ENCODE measurements around the gene RXRA. TPM values are rescaled to one million over a fixed set of nuclear protein-coding genes. Genes with fewer than 3 reads are reported as not detected.

Gene RXRA
- total RNA-seq, 1 experiment from 2014 or later, result 40.5 TPM

- H3K36me3 ChIP-seq, result no peaks in the 10 kb centered on the region; the same call in 1 of the 2 replicates
- H3K4me3 ChIP-seq, result no peak overlapping the region
- no peaks in the 10 kb centered on the region for H3K9me3 ChIP-seq
- peak; percentile 48 for DNase-seq
- no peaks in the 10 kb centered on the region for H3K27me3 ChIP-seq
These were observed 35.7 kb downstream of the RXRA start for GRCh38 chr9:134361843-134362414.

- Histone ChIP-seq H3K4me3 (no peak overlapping the region), H3K9me3 (no peaks in the 10 kb centered on the region), H3K36me3 (no peaks in the 10 kb centered on the region; the same call in 1 of the 2 replicates), H3K27me3 (no peaks in the 10 kb centered on the region)
- no peak for DNase-seq
These were observed 37.2 kb downstream of the RXRA start for GRCh38 chr9:134363450-134363849.

DNA sequence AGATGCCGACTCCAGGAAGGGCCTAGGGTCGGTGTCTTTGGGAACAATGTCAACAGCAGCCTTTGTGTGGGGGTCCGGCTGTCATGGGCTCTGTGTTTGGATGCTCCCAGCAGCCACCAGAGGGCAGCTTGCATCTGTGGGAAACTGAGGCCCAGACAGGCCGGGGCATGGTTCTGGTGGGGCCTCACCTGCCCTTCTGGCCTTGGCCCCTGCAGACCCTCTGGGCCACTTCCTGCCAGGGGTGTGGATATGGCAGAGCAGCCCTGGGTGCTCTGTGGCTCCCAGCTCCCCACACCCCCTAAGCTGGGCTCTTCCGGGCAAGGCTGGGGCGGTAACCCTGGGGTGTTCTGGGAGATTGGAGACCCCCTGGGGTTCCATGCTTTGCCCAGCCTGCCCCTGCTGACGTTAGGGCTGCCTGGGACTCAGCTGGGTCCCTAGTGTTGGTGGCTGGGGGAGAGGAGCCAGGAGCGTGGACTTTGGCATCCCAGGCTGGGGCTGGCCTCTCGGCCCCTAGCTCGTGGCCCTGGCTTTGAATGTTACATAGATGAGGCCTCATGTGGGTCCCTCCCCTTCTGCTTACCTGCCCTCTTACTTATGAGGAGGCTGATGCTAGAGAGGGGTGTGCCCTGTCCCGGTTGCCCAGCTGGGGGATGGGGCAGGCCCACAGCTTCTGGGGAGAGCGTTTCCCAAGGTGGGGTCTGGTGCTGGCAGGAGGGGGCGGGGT, 38.3 kb downstream of the RXRA start:
- H3K27me3 ChIP-seq, result no peaks in the 10 kb centered on the region
- no peak for DNase-seq
- no peaks in the 10 kb centered on the region for H3K9me3 ChIP-seq

DNA sequence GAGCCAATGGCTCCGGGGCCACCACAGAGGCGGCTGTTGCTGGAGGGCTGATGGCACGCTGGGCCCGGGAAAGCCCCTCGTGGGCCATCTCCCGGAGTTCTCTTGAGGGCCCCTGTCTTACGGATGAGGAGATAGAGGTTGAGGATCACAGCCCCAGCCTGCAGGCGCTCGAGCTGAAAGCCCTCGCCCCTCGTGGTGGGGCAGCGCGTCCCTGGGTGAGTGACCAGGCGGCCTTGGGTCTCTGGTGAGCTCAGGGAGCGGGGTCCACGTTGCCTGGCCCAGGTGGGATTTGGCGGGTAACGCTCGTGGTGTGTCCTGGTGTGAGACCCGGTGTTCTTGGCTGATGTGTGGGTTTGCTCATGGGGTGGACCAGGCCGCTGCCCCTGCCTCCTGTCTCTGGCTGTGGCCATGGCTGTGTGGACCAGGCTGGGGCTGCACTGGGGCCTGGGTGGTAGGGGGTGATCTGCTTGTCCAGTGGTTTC, 38.9 kb downstream of the RXRA start:
- no peak overlapping the region for H3K4me3 ChIP-seq
- DNase-seq, result no peak
- no peaks in the 10 kb centered on the region; the same call in 1 of the 2 replicates for H3K36me3 ChIP-seq
- no peaks in the 10 kb centered on the region for H3K27me3 ChIP-seq
- no peaks in the 10 kb centered on the region for H3K9me3 ChIP-seq

More for the DNA sequence above, 38.3 kb downstream of the RXRA start:
- no peak overlapping the region for H3K4me3 ChIP-seq
- no peaks in the 10 kb centered on the region; the same call in 1 of the 2 replicates for H3K36me3 ChIP-seq

DNA sequence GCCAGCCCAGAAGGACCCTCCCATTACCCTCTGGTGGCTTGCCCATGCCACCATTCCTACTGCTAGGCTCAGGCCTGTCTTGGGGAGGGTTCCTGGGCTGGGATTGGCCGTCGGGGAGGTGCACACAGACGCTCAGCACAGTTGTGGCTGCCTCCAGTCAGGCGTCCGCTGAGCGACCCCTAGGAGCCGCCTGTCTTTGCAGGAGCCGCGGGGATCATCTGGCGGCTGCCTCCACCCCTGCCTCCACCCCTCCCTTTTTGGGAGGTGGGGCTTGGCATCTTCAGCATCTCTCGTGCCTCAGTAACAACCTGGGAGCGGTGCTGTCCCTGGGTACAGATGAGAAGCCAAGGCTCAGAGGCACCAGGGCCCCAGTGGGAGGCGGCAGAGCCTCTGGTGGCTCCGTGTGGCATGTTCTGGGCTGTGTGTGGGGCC, 39.6 kb downstream of the RXRA start:
- no peaks in the 10 kb centered on the region for H3K27me3 ChIP-seq
- H3K36me3 ChIP-seq, result no peaks in the 10 kb centered on the region; the same call in 1 of the 2 replicates
- peak; percentile 86 for DNase-seq
- H3K4me3 ChIP-seq, result no peak overlapping the region; the same call in 1 of the 2 replicates
- no peaks in the 10 kb centered on the region for H3K9me3 ChIP-seq

DNA sequence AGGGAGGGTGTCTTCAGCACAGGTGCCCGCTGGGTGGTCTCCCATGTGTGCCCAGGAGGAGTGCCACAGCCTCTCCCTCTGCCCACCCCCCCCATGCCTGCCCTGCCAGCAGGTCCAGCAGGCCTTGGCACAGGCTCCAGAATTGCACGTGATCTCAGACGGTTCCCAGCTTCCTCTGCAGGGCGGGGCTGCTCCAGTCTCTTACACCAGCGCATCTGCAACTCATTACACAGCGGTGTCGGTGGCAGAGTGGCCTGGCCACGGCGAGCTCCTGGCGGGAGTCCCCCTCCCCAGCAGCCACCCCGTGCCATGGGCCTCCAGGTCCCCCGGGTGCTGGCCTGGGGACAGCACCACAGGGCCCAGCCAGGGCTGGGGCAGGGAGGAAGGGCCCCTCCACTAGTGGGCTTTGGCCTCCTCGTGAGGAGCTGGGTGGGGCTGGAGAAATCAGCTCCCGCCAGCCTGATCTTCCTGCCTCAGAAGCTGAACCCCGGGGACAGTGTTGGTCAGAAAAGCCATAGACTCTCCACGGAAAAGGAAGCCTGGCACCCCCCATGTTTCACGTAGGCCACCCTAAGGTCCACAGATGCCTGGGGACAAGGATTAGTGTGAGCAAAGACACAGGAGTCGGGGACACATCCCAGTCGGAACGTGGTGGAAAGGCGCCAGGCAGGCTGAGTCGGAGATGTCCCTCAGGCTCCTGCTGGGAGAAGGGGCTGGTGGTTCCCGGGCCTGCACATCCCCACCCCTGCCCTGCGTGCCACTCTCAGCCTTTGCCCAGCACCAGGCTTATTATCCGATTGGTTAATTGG, 40.2 kb downstream of the RXRA start:
- H3K27me3 ChIP-seq, result no peaks in the 10 kb centered on the region
- no peaks in the 10 kb centered on the region; the same call in 1 of the 2 replicates for H3K36me3 ChIP-seq
- DNase-seq, result peak; percentile 94
- no peaks in the 10 kb centered on the region for H3K9me3 ChIP-seq
- no peak overlapping the region; the same call in 1 of the 2 replicates for H3K4me3 ChIP-seq

DNA sequence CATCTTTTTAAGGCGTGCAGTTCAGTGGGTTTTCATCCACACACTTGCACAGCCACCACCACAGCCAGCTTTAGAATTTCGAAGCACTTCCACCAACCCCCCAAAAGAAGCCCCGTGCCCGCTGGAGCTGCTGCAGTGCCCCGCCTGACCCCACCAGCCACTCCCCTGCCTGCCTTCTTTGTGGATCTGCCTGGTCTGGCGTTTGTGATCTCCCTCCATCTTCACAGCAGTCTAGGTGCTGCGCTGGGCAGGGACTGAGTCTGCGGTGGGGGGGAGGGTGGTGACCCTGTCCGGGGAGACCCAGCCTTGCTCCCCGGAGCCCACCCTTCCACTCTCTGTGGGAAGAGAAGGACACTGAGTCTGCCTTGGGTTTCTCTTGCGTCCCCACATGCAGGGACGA, 40.8 kb downstream of the RXRA start:
- Histone ChIP-seq H3K9me3 (no peaks in the 10 kb centered on the region), H3K36me3 (no peaks in the 10 kb centered on the region), H3K4me3 (no peak overlapping the region), H3K27me3 (no peaks in the 10 kb centered on the region)
- DNase-seq, result no peak

DNA sequence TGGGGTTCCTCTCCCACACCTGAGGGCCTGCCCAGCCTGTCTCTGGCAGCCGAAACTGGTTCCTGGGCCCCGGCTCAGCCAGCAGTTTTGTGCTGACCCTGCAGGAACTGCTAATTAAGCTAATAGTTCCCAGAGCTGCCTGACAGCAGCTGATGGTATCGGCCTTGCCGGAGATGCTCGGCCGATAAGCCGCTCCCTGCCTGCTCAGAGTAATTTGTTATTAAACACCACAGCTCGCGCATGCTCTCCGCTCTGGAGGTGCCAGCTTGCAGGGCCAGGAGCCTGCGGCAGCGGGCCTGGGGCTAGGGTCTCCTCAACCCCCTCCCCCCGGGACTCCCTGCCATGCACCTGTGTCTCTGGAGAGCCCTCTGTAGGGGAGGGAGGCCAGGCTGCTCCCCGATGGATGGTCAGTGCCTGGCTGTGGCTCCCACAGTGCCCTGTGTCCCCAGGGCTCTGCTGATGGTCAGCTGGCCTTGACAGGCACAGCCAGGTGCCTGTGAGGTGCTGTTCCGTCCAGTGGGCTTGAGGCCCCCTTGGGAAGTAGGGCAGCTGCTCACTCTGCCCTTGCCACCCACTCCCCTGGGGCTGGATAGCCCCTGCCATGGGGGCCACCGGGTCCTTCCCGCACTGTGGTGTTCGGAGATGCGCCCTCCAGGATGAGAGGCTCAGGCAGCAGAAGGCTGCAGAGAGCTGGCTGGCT, 41.7 kb downstream of the RXRA start:
- Histone ChIP-seq H3K9me3 (no peaks in the 10 kb centered on the region), H3K4me3 (no peak overlapping the region), H3K36me3 (no peaks in the 10 kb centered on the region), H3K27me3 (no peaks in the 10 kb centered on the region)
- DNase-seq, result no peak

- Histone ChIP-seq H3K36me3 (no peaks in the 10 kb centered on the region), H3K4me3 (no peak overlapping the region)
- DNase-seq, result no peak
These were observed 42.3 kb downstream of the RXRA start for GRCh38 chr9:134368571-134368970.

GRCh38 chr9:134369416-134370212, 43.4 kb downstream of the RXRA start:
- no peaks in the 10 kb centered on the region for H3K9me3 ChIP-seq
- H3K36me3 ChIP-seq, result no peaks in the 10 kb centered on the region
- no peaks in the 10 kb centered on the region for H3K27me3 ChIP-seq
- H3K4me3 ChIP-seq, result no peak overlapping the region
- DNase-seq, result no peak

More at GRCh38 chr9:134368571-134368970, 42.3 kb downstream of the RXRA start:
- Histone ChIP-seq H3K27me3 (no peaks in the 10 kb centered on the region), H3K9me3 (no peaks in the 10 kb centered on the region)

DNA sequence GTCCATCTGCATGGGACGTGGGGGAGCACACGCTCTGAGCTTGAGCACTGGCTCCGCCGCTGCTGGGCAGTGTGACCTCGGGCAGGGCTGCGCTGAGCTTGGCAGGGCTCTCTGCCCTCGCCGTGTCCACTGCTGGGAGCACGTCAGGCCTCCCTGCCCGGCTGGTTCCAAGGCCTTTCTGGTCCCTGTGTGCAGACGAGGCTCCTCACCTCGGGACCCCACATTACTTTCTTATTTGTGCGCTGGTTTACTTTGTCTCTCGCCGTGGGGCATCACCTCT, 43.9 kb downstream of the RXRA start:
- Histone ChIP-seq H3K27me3 (no peaks in the 10 kb centered on the region), H3K9me3 (no peaks in the 10 kb centered on the region), H3K36me3 (no peaks in the 10 kb centered on the region), H3K4me3 (no peak overlapping the region)
- no peak for DNase-seq

DNA sequence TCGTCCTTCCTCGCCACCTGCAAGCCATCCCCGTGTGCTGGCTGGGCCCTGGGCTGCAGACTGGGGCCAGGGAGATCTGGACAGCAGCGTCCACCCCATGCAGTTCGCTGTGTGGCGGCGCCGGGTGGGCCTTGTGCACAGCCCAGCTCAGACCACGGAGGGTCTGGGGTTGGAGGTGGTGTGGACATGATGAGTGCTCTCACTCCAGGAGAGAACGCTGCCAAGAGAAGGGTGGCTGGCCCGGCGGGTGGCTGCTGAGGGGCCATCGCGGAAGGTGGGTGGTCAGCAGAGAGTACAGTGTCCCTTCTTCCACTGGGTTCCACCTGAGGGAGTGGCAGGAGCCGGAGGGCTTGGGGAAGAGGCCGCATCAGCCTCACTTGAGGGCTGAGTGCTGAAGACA, 44.4 kb downstream of the RXRA start:
- Histone ChIP-seq H3K4me3 (no peak overlapping the region), H3K9me3 (no peaks in the 10 kb centered on the region), H3K27me3 (no peaks in the 10 kb centered on the region), H3K36me3 (no peaks in the 10 kb centered on the region)
- no peak for DNase-seq

- no peaks in the 10 kb centered on the region for H3K27me3 ChIP-seq
- no peak for DNase-seq
- no peaks in the 10 kb centered on the region for H3K9me3 ChIP-seq
- H3K36me3 ChIP-seq, result no peaks in the 10 kb centered on the region
- H3K4me3 ChIP-seq, result no peak overlapping the region
These were observed 45.5 kb downstream of the RXRA start for GRCh38 chr9:134371731-134372130.

- Histone ChIP-seq H3K27me3 (no peaks in the 10 kb centered on the region), H3K9me3 (no peaks in the 10 kb centered on the region), H3K36me3 (no peaks in the 10 kb centered on the region), H3K4me3 (no peak overlapping the region)
- DNase-seq, result no peak
These were observed 46.5 kb downstream of the RXRA start for GRCh38 chr9:134372581-134373267.

- no peaks in the 10 kb centered on the region for H3K27me3 ChIP-seq
- no peak for DNase-seq
These were observed 47.0 kb downstream of the RXRA start for GRCh38 chr9:134373269-134373668.

GRCh38 chr9:134373953-134374300, 47.7 kb downstream of the RXRA start:
- no peak for DNase-seq
- H3K9me3 ChIP-seq, result no peaks in the 10 kb centered on the region

More at GRCh38 chr9:134373269-134373668, 47.0 kb downstream of the RXRA start:
- Histone ChIP-seq H3K36me3 (no peaks in the 10 kb centered on the region), H3K9me3 (no peaks in the 10 kb centered on the region), H3K4me3 (no peak overlapping the region)

More at GRCh38 chr9:134373953-134374300, 47.7 kb downstream of the RXRA start:
- no peak overlapping the region for H3K4me3 ChIP-seq
- H3K36me3 ChIP-seq, result no peaks in the 10 kb centered on the region
- H3K27me3 ChIP-seq, result no peaks in the 10 kb centered on the region
